Measurements from ENCODE around the gene SRP54.

GRCh38 chr14:35034440-35034833 is 51.6 kb downstream of the SRP54 start:
- no peak for TF ChIP-seq CTCF (IDR thresholded peaks at IDR 0.05)
- TF ChIP-seq POLR2A (IDR thresholded peaks at IDR 0.05; ENCODE audit: low read depth) = no peak
- no peak for TF ChIP-seq POLR2AphosphoS5 (IDR thresholded peaks at IDR 0.05)
- no peak for TF ChIP-seq EP300 (IDR thresholded peaks at IDR 0.05)

All from esophagus muscularis mucosa (tissue), 4 donors.